Fibroblast of villous mesenchyme (primary cell): ENCODE measurements around the gene DNASE2. TPM values are rescaled to one million over a fixed set of nuclear protein-coding genes. Genes with fewer than 3 reads are reported as not detected.

ENCODE experiments used
- DNase-seq: peaks from one replicate; pipeline ENCODE4 v3.0.0-alpha.2; 2010; ENCODE audit warnings: low read depth
- H3K4me3 ChIP-seq: 2 replicates; pipeline ENCODE4 v1.5.1; 2011; ENCODE audit warnings: low read depth, mild to moderate bottlenecking, low read length
- CTCF ChIP-seq: IDR thresholded peaks from 2 replicates; pipeline ENCODE4 v1.5.1; 2012; ENCODE audit warnings: low read depth, mild to moderate bottlenecking, low read length; ENCODE audit not compliant: insufficient read depth
- small RNA-seq: library from RNA; depleted of rRNA; stranded (forward); fragments of <200 nt; gene quantifications from one replicate; pipeline ENCODE3, GENCODE V24; 2012
- total RNA-seq: library from RNA; depleted of rRNA; stranded (reverse); fragments of >200 nt; gene quantifications from 2 replicates; pipeline ENCODE4 v1.2.3, GENCODE V29; 2012

The DNASE2 gene
- total RNA-seq, 1 donor = 14.7 TPM

DNA sequence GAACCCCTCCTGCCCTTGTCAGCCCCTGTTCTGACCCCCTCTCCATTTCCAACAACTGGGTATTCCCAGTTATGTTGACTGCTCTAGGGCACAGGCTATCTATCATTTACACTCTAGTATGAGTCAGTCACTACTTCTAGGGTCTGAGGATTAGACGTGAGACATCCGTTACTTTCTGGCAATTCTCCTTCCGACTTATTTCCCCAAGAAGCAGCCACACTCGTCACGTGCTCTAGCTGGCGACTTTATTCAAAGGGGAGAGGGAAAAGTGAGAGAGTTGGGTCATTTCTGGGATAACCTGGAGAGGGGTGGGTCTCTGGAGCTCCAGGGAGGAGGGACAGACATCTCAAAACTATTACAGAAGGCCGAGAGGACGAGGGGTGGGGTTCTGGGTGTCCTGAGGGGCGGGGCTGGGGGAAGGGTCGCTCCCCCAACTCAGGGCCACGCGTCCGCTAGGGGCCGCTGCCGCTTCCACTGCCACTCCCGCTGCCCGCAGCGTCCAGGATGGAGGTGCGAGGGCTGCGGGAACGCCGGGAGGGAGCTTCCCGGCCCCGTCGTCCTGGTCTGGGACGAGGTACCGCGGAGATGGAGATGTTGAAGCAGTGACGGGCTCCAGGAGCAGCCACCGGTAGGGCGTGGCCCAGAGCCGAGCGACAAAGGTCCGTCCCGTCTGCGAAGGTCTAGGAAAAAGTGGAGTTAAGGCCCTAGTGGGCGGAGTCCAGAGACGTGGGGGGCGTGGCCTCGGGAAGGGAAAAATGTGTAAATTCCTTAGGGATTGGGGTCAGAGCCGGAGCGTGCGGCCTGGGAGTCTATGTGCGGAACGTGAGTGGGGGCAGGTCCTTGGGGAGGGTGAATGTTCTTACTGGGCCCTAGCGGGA is 55.8 kb downstream of the DNASE2 start:
- TF ChIP-seq CTCF = peak; percentile 52
- H3K4me3 ChIP-seq = peak overlapping the region; percentile 18
- DNase-seq = peak; percentile 33

Small RNA genes within 50 kb of the gene (small RNA-seq; reads per million reads assigned to genes)
- 1.1 reads per million, percentile 19 among the genes with 10 or more reads in this experiment for gene MIR5695
- gene MIR6794 = not detected

Other genes with a start within 250 kb of the DNASE2 start
- 22.9 and 25.8 TPM in 2 replicates for gene MAN2B1, start 214.7 kb downstream of the DNASE2 start, total RNA-seq
- gene WDR83, start 214.6 kb downstream of the DNASE2 start, total RNA-seq = 6.8 and 7.3 TPM in 2 replicates
- 45.7 and 50.1 TPM in 2 replicates for gene DHPS, start 199.6 kb downstream of the DNASE2 start, total RNA-seq
- not detected in 2 replicates for gene GNG14, start 193.5 kb downstream of the DNASE2 start, total RNA-seq
- 7.3 and 15.1 TPM in 2 replicates for gene FBXW9, start 184.8 kb downstream of the DNASE2 start, total RNA-seq
- 36.7 and 53.1 TPM in 2 replicates for gene TNPO2, start 157.5 kb downstream of the DNASE2 start, total RNA-seq
- gene TRIR, start 146.8 kb downstream of the DNASE2 start, total RNA-seq = 127 and 153 TPM in 2 replicates
- 79.2 and 82.5 TPM in 2 replicates for gene GET3, start 144.0 kb downstream of the DNASE2 start, total RNA-seq
- not detected in 2 replicates for gene BEST2, start 129.7 kb downstream of the DNASE2 start, total RNA-seq
- gene HOOK2, start 105.9 kb downstream of the DNASE2 start, total RNA-seq = 12.2 and 15.1 TPM in 2 replicates
- 88.1 and 107 TPM in 2 replicates for gene JUNB, start 90.0 kb downstream of the DNASE2 start, total RNA-seq
- gene PRDX2, start 79.6 kb downstream of the DNASE2 start, total RNA-seq = 222 and 230 TPM in 2 replicates
- not detected in 2 replicates for gene THSD8, start 79.4 kb downstream of the DNASE2 start, total RNA-seq
- 20.0 and 22.9 TPM in 2 replicates for gene RNASEH2A, start 74.9 kb downstream of the DNASE2 start, total RNA-seq
- gene RTBDN, start 46.9 kb downstream of the DNASE2 start, total RNA-seq = not detected in 2 replicates
- under 0.01 TPM in 2 replicates for gene MAST1, start 42.9 kb downstream of the DNASE2 start, total RNA-seq
- gene KLF1, start 5.8 kb upstream of the DNASE2 start, total RNA-seq = not detected in 2 replicates
- 17.3 and 19.6 TPM in 2 replicates for gene GCDH, start 9.7 kb upstream of the DNASE2 start, total RNA-seq
- under 0.01 TPM in 2 replicates for gene SYCE2, start 37.8 kb upstream of the DNASE2 start, total RNA-seq
- 65.2 and 70.2 TPM in 2 replicates for gene FARSA, start 52.3 kb upstream of the DNASE2 start, total RNA-seq
- gene CALR, start 57.2 kb upstream of the DNASE2 start, total RNA-seq = 2,107 and 2,588 TPM in 2 replicates
- gene RAD23A, start 64.4 kb upstream of the DNASE2 start, total RNA-seq = 91.1 and 92.8 TPM in 2 replicates
- 18.6 and 24.8 TPM in 2 replicates for gene GADD45GIP1, start 75.8 kb upstream of the DNASE2 start, total RNA-seq
- not detected in 2 replicates for gene DAND5, start 88.1 kb upstream of the DNASE2 start, total RNA-seq
- 29.6 and 30.2 TPM in 2 replicates for gene NFIX, start 114.0 kb upstream of the DNASE2 start, total RNA-seq
- 2.6 and 3.9 TPM in 2 replicates for gene LYL1, start 221.4 kb upstream of the DNASE2 start, total RNA-seq
- 25.4 and 25.9 TPM in 2 replicates for gene TRMT1, start 235.3 kb upstream of the DNASE2 start, total RNA-seq
- gene NACC1, start 236.8 kb upstream of the DNASE2 start, total RNA-seq = 95.0 and 104 TPM in 2 replicates